Activated CD4-positive, alpha-beta T cell treated with anti-CD3 and anti-CD28 coated beads for 24 hours (primary cell): ENCODE results near the gene XYLT1.
A peak's percentile ranks its signal among the peaks of the same experiment; 100 is the strongest.

ENCODE experiments used
- DNase-seq, 2 donors: peaks; one replicate each; pipeline ENCODE4 v3.0.0-alpha.2; 2020; ENCODE audit warnings: low read depth in 2 of 2

The XYLT1 gene

GRCh38 chr16:17397499-17397891 is 73.3 kb downstream of the XYLT1 start:
- no peak for DNase-seq

- DNase-seq = no peak
These were observed 73.8 kb downstream of the XYLT1 start for GRCh38 chr16:17396762-17397498.

- no peak for DNase-seq
These were observed 74.8 kb downstream of the XYLT1 start for GRCh38 chr16:17395849-17396480.

GRCh38 chr16:17392857-17393692 is 77.7 kb downstream of the XYLT1 start:
- no peak for DNase-seq

GRCh38 chr16:17392127-17392856 is 78.5 kb downstream of the XYLT1 start:
- DNase-seq = no peak

GRCh38 chr16:17391715-17392114 is 79.0 kb downstream of the XYLT1 start:
- no peak for DNase-seq

GRCh38 chr16:17389384-17389783 is 81.4 kb downstream of the XYLT1 start:
- DNase-seq = no peak

- no peak for DNase-seq
These were observed 83.5 kb downstream of the XYLT1 start for GRCh38 chr16:17387256-17387655.

GRCh38 chr16:17386229-17386628 is 84.5 kb downstream of the XYLT1 start:
- DNase-seq = no peak

GRCh38 chr16:17384471-17384870 is 86.3 kb downstream of the XYLT1 start:
- no peak for DNase-seq

GRCh38 chr16:17382949-17383863 is 87.6 kb downstream of the XYLT1 start:
- no peak for DNase-seq

- no peak for DNase-seq
These were observed 88.2 kb downstream of the XYLT1 start for GRCh38 chr16:17382514-17382913.

- DNase-seq = no peak
These were observed 89.0 kb downstream of the XYLT1 start for GRCh38 chr16:17381784-17382183.

- DNase-seq = no peak
These were observed 90.1 kb downstream of the XYLT1 start for GRCh38 chr16:17380613-17381012.

GRCh38 chr16:17379121-17379571 is 91.6 kb downstream of the XYLT1 start:
- no peak for DNase-seq

GRCh38 chr16:17377360-17378324 is 93.1 kb downstream of the XYLT1 start:
- no peak for DNase-seq

- no peak for DNase-seq
These were observed 95.1 kb downstream of the XYLT1 start for GRCh38 chr16:17375461-17376304.

GRCh38 chr16:17374668-17375255 is 96.0 kb downstream of the XYLT1 start:
- peak in 1 of 2 donors; percentile 24 for DNase-seq
